Mucosa of descending colon (tissue), 3 donors: ENCODE measurements around the gene METTL8. TPM values are rescaled to one million over a fixed set of nuclear protein-coding genes. Genes with fewer than 3 reads are reported as not detected.
"Not testable (repeated sequence)": the region's sequence is repeated elsewhere in the genome, so short reads cannot be mapped to it uniquely, and the experiment has no call there.

Experiments
- ATAC-seq: fragments of 200-7000 bp; cut with Tn5 transposase; one replicate; pipeline ENCODE4 v1.9.1; 2020; ENCODE audit warnings: mild to moderate bottlenecking, moderate library complexity
- DNase-seq, 3 donors: peaks; one replicate each; pipeline ENCODE4 v3.0.0-alpha.2; 2020
- H3K36me3 ChIP-seq: fragments of 200-600 bp; one replicate; pipeline ENCODE4 v1.8.0; 2021; ENCODE audit warnings: low read depth, mild to moderate bottlenecking
- H3K4me1 ChIP-seq: fragments of 200-600 bp; one replicate; pipeline ENCODE4 v1.8.0; 2021; ENCODE audit warnings: low read depth, mild to moderate bottlenecking
- H3K4me3 ChIP-seq: fragments of 200-600 bp; one replicate; pipeline ENCODE4 v1.8.0; 2021; ENCODE audit warnings: mild to moderate bottlenecking
- H3K9me3 ChIP-seq: fragments of 200-600 bp; one replicate; pipeline ENCODE4 v1.8.0; 2021; ENCODE audit warnings: mild to moderate bottlenecking
- intact Hi-C, 2 donors: fragments of 100-400 bp; cut with DNase I in 1 of 2; cut with micrococcal nuclease in 1 of 2; formaldehyde crosslinking; loops; one replicate each; pipeline versions ENCODE4 v1.11.0 to v1.11.1; 2022; cut with DNase I, micrococcal nuclease
- total RNA-seq, 3 donors: library from RNA; stranded (reverse); fragmentation: NEBNext Ultra II Directional in 2 of 3; extraction: Animal tissue kit (Norgen Biotek cat#: 25700) in 2 of 3; gene quantifications; one replicate each; pipeline versions ENCODE4 v1.2.1 to v1.2.4, GENCODE V29; 2021 to 2023
- TF ChIP-seq, protein P1 (sequence below): fragments of 200-600 bp; IDR thresholded peaks from one replicate; pipeline ENCODE4 v1.8.0; 2022; ENCODE audit warnings: antibody characterized with exemption, mild to moderate bottlenecking
- donor health status: DM: no; HTN: no; CAD: no; lungs with moderate emphysema.
- donor health status: DM: no; HTN: no; CAD: no.
- donor health status: DM: no; HTN: yes; CAD: no.

METTL8 gene
- total RNA-seq, 3 donors from 2014 or later: 15.9 to 44.9 (median 20.7) TPM

DNA sequence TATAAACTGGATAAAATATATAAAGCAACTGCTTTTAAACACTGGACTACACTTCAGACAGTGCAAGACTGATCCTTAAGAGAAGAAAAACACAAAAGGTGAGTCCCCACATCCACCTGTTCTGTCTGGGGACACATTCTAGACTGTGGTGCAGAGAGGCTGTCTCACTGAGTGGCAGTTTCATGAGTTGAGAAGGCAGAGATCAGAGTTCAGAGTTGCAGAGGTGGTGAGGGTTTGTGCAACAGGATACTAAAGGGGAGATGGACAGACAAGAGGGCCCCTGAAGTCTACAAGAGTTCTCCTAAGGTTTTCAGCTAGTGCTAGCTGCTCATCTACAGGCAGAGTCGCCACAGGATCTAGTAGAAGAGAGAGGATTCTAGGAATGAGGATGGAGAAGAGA is 68.0 kb downstream of the METTL8 start:
- ATAC-seq: peak; percentile 42
- DNase-seq: no peak
- intact Hi-C loops: no loop called here
- TF ChIP-seq, protein P1, sequence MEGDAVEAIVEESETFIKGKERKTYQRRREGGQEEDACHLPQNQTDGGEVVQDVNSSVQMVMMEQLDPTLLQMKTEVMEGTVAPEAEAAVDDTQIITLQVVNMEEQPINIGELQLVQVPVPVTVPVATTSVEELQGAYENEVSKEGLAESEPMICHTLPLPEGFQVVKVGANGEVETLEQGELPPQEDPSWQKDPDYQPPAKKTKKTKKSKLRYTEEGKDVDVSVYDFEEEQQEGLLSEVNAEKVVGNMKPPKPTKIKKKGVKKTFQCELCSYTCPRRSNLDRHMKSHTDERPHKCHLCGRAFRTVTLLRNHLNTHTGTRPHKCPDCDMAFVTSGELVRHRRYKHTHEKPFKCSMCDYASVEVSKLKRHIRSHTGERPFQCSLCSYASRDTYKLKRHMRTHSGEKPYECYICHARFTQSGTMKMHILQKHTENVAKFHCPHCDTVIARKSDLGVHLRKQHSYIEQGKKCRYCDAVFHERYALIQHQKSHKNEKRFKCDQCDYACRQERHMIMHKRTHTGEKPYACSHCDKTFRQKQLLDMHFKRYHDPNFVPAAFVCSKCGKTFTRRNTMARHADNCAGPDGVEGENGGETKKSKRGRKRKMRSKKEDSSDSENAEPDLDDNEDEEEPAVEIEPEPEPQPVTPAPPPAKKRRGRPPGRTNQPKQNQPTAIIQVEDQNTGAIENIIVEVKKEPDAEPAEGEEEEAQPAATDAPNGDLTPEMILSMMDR: no peak
- no peaks in the 10 kb centered on the region for H3K36me3 ChIP-seq
- no peak overlapping the region for H3K4me3 ChIP-seq
- no peaks in the 10 kb centered on the region for H3K9me3 ChIP-seq
- no peaks in the 10 kb centered on the region for H3K4me1 ChIP-seq

DNA sequence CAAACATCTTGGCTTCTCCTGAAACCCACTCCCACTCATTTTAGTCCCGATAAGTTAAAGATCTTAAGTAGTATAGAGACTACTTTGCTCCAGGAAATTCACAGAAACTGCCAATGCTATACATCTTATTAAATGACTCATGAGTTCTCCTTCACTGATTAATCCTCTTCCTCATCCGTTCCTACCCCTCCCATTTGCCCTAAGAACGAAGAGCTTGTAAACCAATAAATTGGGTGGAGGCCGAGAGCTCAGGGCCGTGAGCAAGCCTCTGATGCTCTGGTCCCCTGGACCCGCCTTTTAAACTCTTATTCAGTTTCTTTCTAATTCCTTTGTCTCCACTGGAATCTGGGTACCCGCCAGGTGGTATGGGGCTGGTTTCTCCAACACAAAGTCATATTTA is 68.6 kb downstream of the METTL8 start:
- DNase-seq (peak; percentile 28 to 52 (median 29)), ATAC-seq (peak; percentile 81)
- Histone ChIP-seq H3K4me1 (no peaks in the 10 kb centered on the region), H3K9me3 (no peaks in the 10 kb centered on the region), H3K4me3 (no peak overlapping the region), H3K36me3 (no peaks in the 10 kb centered on the region)
- intact Hi-C loops: no loop called here
- TF ChIP-seq, protein P1: no peak

DNA sequence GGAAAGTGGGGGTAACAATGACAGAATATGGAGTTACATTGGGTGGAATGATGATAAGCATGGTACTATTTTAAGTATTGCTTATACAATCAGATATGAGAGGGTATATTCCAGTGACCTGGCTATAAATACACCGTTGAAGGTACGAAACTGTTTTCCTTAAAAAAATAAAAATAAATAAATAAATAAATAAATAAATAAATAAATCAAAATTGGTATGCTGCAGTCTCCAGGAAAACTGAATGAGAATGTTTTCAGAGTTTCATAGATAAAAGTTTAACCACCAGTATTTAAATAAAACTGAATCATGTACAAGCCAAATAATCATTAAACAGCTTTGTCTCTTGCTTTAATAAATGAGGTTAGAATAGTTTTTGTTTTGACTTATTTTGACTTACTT is 71.4 kb downstream of the METTL8 start:
- TF ChIP-seq, protein P1: no peak
- Histone ChIP-seq H3K4me3 (no peak overlapping the region), H3K4me1 (no peaks in the 10 kb centered on the region), H3K36me3 (no peaks in the 10 kb centered on the region), H3K9me3 (no peaks in the 10 kb centered on the region)
- intact Hi-C loops: no loop called here
- DNase-seq: no peak
- ATAC-seq: no peak

DNA sequence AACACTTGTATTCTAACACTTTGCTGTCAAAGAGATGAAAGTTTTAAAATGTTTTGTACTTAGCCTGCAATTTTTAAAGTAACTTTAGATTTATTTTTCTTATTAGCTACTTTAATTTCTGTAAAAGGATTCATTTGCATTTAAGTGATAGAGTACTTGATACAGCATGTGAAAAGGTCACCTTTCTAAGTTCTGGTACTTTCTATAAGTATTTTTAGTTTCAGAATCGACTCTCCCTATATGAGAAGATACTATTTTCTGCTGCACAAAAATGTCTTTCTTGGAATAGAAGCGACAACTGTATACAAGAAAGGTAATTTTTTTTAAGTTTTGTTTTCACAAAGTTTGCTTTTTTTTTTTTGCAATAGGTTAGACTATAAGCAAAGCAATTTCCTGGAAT is 72.9 kb downstream of the METTL8 start:
- TF ChIP-seq, protein P1: no peak
- ATAC-seq (no peak), DNase-seq (no peak)
- intact Hi-C loops: no loop called here
- Histone ChIP-seq H3K4me3 (no peak overlapping the region), H3K4me1 (no peaks in the 10 kb centered on the region), H3K9me3 (no peaks in the 10 kb centered on the region), H3K36me3 (no peaks in the 10 kb centered on the region)

DNA sequence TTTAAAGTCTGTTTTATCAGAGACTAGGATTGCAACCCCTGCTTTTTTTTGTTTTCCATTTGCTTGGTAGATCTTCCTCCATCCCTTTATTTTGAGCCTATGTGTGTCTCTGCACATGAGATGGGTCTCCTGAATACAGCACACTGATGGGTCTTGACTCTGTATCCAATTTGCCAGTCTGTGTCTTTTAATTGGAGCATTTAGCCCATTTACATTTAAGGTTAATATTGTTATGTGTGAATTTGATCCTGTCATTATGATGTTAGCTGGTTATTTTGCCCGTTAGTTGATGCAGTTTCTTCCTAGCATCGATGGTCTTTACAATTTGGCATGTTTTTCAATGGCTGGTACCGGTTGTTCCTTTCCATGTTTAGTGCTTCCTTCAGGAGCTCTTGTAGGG is 80.0 kb downstream of the METTL8 start:
- intact Hi-C loops, DNase-seq, H3K4me1 ChIP-seq, H3K36me3 ChIP-seq, H3K9me3 ChIP-seq, ATAC-seq, H3K4me3 ChIP-seq: not testable (repeated sequence)

DNA sequence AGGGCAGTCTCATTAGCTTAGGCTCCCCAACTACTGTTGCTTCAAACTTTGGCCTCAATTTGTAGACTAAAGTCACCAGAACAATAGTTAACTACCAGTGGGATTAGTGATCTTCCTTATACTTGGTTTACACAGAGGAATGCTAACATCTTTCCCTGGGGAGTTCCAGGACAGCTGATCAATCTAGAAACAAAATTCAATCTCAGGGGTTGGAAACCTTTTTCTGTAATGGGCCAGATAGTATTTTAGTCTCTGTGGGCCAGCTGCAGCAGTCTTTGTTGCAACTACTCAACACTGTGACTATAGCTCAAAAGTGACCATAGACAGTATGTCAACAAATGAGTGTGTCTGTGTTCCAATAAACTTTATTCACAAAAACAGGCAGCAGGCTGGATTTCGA is 85.7 kb downstream of the METTL8 start:
- intact Hi-C loops: no loop called here
- no peaks in the 10 kb centered on the region for H3K36me3 ChIP-seq

More for the DNA sequence above, 85.7 kb downstream of the METTL8 start:
- DNase-seq (no peak), ATAC-seq (no peak)
- peaks cover 20% of the 10 kb centered on the region for H3K4me1 ChIP-seq
- no peaks in the 10 kb centered on the region for H3K9me3 ChIP-seq
- H3K4me3 ChIP-seq: no peak overlapping the region
- TF ChIP-seq, protein P1: no peak
